NCI-H1048 (cell line): ENCODE measurements around the gene ZFYVE19.

Source experiments
- DNase-seq: peaks from one replicate; lab custom pipeline; 2025; lab: John Stamatoyannopoulos, UW

ZFYVE19 gene

GRCh38 chr15:40815042-40815698 is 8.3 kb downstream of the ZFYVE19 start:
- no peak for DNase-seq

GRCh38 chr15:40819048-40819447 is 12.2 kb downstream of the ZFYVE19 start:
- no peak for DNase-seq

DNA sequence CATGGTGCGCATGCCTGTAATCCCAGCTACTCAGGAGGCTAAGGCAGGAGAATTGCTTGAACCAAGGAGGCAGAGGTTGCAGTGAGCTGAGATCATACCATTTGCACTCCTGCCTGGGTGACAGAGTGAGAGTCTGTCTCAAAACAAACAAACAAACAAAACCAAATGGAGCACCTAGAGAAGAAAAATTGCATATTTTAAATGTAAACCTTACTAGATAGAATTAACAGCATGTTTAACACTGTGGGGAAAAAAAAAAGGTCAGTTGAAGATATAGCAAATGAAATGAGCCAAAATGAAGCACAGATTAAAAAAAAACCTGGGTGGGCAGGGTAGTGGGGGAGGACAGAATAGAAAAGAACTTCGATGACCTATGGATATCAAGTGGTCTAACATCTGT is 14.3 kb downstream of the ZFYVE19 start:
- DNase-seq: no peak

GRCh38 chr15:40823572-40824343 is 16.9 kb downstream of the ZFYVE19 start:
- no peak for DNase-seq

GRCh38 chr15:40825661-40826422 is 19.0 kb downstream of the ZFYVE19 start:
- no peak for DNase-seq

DNA sequence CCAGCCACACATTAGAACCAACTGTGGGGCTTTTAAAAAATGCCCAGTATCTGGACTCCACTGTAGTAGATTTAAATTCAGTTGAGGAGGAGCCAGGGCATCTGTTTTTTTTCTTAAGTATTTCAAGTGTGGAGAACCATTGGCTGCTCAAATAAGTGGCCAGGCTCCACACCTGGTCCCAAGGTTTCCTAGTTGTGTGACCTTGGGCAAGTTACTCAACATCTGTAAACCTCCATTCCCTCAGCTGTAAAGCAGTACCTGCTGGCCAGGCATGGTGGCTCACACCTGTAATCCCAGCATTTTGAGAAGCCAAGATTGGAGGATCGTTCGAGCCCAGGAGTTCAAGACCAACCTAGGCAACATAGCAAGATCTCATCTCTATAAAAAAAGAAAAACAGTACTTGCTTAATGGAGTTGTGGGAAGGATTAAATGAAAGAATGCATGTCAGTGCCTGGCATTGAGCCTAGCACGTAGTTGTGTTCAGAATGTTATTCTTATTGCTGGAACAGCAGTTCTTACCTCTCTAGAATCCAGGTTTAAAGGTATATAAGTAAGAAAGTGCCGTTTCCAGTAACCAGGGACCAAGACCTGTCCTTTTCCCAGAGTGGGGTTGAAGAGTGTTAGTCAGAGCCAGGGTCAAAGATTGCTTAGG is 19.7 kb downstream of the ZFYVE19 start:
- no peak for DNase-seq

DNA sequence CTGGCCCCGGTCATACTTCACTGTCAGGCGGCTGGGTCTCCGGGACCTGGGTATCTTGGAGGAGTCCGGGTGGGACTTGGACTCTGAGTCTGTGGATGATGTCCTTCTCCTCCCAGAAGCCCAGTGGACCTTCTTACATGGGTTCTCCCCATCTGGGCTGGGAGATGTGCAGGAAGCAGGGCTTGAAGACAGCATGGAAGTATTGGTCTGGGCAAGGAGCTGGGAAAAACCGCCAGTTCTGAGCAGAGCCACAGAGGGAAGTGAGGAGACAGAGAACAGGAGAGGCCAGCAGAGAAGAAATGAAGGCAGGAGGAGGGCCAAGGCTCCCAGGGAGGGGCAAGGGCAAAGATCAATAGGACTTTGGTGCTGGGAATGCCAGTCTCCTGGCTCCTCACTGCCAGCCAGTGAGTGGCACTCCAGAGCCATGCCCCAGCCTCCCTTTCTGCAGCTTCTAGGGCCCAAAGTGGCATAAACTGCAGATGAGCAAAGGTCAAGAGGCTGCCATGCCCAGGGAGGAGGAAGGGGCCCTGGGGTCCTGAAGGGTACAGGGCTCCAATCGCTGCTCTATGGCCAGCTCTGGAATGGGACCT is 21.7 kb downstream of the ZFYVE19 start, which contains the start of gene PPP1R14D:
Gene PPP1R14D, minus strand, starts transcription at position 262 of the 590 bp plus-strand sequence. Its CDS starts 67 bp downstream, at position 195.
- DNase-seq: no peak

DNA sequence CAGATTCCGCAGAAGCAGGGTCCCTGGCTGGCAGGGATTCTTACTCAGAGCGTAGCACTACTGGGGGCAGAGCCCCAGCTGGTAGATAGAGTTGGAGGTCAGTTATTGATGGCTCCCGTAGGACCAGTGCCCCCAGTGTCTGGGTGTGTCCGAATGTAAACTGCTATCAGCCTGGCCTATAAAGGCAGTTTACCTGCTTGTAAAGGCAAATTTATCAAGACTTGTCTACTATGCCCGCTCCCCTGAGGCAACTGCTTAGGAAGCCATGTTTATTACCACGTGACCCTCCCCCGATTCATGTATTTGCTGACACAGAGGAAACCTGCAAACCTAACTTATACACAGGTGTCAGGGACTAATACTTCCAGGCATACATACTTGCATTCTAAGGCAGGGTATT is 22.2 kb downstream of the ZFYVE19 start:
- no peak for DNase-seq

GRCh38 chr15:40830884-40831283 is 24.0 kb downstream of the ZFYVE19 start:
- no peak for DNase-seq

DNA sequence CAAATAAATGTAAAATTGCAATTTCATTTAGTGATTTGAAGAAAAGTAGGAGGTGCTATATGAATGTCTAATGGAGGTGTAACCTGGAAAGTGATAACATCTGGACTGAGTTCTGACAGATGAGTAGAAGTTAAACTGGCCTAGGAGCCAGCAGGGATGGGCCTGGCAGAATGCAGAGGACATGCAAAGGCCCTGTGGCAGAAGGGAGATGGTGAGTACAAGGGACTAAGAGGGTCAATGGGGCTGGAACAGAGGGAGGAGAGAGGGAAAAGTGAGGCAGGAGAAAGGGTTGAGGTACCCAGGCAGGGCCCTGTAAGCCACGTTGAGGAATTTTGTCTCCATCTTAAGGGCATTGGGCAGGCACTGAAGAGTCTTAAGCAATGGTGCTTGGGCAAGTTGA is 25.0 kb downstream of the ZFYVE19 start:
- no peak for DNase-seq

- DNase-seq: no peak
These were observed 26.0 kb downstream of the ZFYVE19 start for GRCh38 chr15:40832903-40833302.

- no peak for DNase-seq
These were observed 29.1 kb downstream of the ZFYVE19 start for GRCh38 chr15:40836020-40836419.

DNA sequence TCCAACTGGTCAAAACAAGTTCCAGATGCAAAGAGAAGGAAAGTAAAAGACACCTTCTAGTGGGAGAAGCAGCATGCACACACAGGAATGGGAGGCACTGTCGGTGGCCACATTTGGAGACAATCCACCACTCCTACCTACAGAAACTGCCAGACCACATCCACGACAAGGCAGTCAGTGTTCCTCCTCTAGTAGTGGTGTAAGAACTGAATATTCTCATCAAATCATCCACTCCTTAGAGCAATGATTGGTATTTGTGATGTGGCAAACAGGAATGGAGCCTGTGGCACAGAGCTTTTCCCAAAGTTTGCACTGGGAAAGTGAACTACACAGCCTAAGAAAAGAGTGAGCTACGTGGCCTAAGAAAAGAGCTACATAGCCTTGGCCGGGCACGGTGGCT is 31.9 kb downstream of the ZFYVE19 start:
- no peak for DNase-seq

GRCh38 chr15:40841741-40842140 is 34.9 kb downstream of the ZFYVE19 start:
- DNase-seq: no peak

DNA sequence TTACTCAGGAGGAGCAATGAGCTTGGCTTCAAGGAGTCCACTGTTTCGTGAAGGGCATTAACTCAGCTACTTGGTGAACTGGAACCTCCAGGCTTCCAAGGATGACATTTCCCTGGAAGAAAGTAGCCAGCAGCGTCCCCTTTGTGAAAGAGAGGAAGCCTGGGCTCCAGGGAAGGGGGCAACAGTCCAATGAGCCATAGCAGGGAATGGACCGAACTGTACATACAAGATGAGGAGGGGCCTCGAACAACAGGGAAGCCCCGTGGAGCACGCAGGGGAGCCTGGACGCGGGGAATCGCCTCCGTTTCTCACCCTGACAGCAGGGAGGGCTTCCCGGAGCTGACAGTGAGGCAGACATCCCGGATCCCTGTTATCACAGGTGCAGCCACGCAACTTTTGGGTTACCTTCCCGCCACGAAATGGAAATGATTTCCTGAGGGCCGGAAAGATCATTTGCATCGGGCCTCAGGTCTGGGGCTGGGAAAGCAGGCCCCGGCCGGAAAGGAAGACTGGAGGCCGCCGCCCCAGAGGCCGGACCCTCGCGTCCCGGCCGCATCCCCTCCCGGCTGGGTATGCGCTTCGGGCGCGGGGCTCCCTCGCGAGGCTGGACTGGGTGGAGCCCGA is 36.5 kb downstream of the ZFYVE19 start:
- no peak for DNase-seq

GRCh38 chr15:40843885-40844695 is 37.2 kb downstream of the ZFYVE19 start, which contains the start of gene SPINT1:
SPINT1 (plus strand) TSS chr15:40844048; CDS start chr15:40844555, 507 bp downstream.
- no peak for DNase-seq

- DNase-seq: no peak
These were observed 37.8 kb downstream of the ZFYVE19 start for GRCh38 chr15:40844696-40845030.

DNA sequence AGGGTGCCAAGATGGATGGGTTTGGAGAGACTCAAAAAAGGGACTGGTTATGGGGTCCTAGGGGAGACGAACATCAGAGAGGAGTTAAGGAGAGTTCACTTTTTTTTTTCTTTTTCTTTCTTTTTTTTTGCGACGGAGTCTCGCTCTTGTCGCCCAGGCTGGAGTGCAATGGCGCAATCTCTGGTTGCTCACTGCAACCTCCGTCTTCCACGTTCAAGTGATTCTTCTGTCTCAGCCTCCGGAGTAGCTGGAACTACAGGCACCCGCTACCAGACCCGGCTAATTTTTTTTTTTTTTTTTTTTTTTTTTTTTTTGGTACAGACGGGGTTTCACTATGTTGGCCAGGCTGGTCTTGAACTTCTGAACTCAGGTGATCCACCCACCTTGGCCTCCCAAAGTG is 38.1 kb downstream of the ZFYVE19 start:
- no peak for DNase-seq

DNA sequence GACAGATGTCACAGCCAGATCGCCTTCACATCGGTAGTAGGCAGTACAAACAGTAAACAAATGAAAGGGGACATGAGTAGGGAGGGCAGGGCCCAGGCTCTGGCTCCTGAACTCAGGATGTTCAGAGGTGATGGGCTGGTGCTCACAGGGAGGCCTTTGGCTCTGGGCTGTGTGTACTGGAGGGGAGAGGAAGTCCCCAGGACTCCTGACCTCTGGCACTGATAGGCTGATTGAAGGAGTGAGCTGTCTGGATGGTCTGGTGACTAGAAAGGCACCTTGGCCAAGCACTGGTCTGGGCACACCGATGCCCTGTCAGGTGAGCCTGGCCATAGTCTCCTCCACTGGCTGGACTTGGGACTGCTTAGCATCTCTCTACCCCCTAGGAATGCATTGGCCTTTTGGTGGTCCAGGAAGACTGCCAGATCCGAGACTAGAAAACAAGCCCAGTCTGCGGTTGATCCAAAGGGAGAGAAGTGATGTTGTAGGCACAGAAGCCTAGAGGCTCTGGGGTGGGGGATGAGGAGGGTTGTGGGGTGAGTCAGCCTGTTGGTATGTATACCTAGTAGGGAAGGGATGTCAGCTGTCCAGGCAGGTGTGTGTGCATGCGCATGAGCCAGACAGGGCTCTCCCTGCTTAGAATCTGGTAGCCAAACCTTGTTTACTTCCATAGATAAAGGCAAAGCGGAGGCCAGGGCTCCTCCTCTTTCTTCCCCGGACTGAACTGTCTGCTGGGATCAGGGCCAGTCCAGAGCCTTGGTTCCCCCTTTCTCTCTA is 38.8 kb downstream of the ZFYVE19 start:
- no peak for DNase-seq

GRCh38 chr15:40846841-40847222 is 39.9 kb downstream of the ZFYVE19 start:
- DNase-seq: no peak
